ENCODE measurements around the gene OR5AU1.

DNA sequence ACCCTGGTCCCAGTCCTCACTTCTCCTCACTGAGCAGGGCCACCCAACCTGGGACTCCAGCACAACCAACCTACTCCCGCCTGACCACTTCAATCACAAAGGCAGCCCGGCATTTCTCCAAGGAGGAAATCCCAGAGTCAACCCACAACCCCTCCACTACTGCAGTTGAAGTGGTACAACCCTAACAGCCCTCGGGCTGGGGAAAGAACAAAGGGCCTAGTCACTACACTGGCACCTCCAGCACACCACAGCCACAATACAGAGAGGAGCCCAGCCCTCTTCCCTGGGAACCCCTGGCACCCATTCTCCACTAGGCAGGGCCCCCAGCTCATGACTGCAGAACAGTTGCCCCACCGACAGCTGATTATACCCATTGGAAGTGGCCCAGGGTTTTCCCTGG lies 13.7 kb upstream of the OR5AU1 start:
- TF ChIP-seq, protein P1, sequence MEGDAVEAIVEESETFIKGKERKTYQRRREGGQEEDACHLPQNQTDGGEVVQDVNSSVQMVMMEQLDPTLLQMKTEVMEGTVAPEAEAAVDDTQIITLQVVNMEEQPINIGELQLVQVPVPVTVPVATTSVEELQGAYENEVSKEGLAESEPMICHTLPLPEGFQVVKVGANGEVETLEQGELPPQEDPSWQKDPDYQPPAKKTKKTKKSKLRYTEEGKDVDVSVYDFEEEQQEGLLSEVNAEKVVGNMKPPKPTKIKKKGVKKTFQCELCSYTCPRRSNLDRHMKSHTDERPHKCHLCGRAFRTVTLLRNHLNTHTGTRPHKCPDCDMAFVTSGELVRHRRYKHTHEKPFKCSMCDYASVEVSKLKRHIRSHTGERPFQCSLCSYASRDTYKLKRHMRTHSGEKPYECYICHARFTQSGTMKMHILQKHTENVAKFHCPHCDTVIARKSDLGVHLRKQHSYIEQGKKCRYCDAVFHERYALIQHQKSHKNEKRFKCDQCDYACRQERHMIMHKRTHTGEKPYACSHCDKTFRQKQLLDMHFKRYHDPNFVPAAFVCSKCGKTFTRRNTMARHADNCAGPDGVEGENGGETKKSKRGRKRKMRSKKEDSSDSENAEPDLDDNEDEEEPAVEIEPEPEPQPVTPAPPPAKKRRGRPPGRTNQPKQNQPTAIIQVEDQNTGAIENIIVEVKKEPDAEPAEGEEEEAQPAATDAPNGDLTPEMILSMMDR (IDR thresholded peaks at IDR 0.05): no peak
- TF ChIP-seq POLR2A (IDR thresholded peaks at IDR 0.05) (no peak), POLR2AphosphoS5 (IDR thresholded peaks at IDR 0.05; ENCODE audit: insufficient read depth in 1 of 2, low read depth in 1 of 2) (no peak)

Data from vagina (tissue), 2 donors.